Liver (tissue), 9 donors: ENCODE data around the gene GPR15. TPM values are rescaled to one million over a fixed set of nuclear protein-coding genes. Genes with fewer than 3 reads are reported as not detected.

ENCODE experiments used
- DNase-seq: peaks from one replicate; pipeline ENCODE4 v3.0.0-alpha.2; 2017; ENCODE audit warnings: low spot score
- H3K27ac ChIP-seq, 2 donors: one replicate each; pipeline ENCODE4 v1.7.0; 2013; ENCODE audit warnings: inconsistent platforms in 2 of 2, low read length in 2 of 2, control low read depth in 1 of 2, low read depth in 1 of 2, mild to moderate bottlenecking in 1 of 2
- H3K27me3 ChIP-seq, 4 donors: one replicate each; pipeline versions ENCODE4 v1.6.1 to v1.7.0; 2013; ENCODE audit warnings: low read length in 3 of 4, inconsistent platforms in 1 of 4, mild to moderate bottlenecking in 1 of 4, moderate library complexity in 1 of 4; ENCODE audit not compliant: control insufficient read depth in 4 of 4, insufficient read depth in 4 of 4
- H3K36me3 ChIP-seq, 4 donors: one replicate each; pipeline versions ENCODE4 v1.6.1 to v1.7.0; 2013; ENCODE audit warnings: low read length in 3 of 4, mild to moderate bottlenecking in 3 of 4, low read depth in 1 of 4, moderate library complexity in 1 of 4; ENCODE audit not compliant: control insufficient read depth in 4 of 4, insufficient read depth in 3 of 4
- H3K4me1 ChIP-seq, 4 donors: one replicate each; pipeline versions ENCODE4 v1.6.1 to v1.7.0; 2013; ENCODE audit warnings: low read length in 3 of 4, mild to moderate bottlenecking in 3 of 4, moderate library complexity in 1 of 4; ENCODE audit not compliant: control insufficient read depth in 4 of 4, insufficient read depth in 4 of 4
- H3K4me3 ChIP-seq, 3 donors: one replicate each; pipeline versions ENCODE4 v1.6.1 to v1.7.0; 2013; ENCODE audit warnings: low read length in 3 of 3, control low read depth in 1 of 3, low read depth in 1 of 3, mild to moderate bottlenecking in 1 of 3
- H3K9ac ChIP-seq, 2 donors: one replicate each; pipeline ENCODE4 v1.7.0; 2013; ENCODE audit warnings: low read length in 2 of 2, mild to moderate bottlenecking in 2 of 2, moderate library complexity in 2 of 2, control low read depth in 1 of 2, low read depth in 1 of 2
- H3K9me3 ChIP-seq, 4 donors: one replicate each; pipeline versions ENCODE4 v1.6.1 to v1.7.0; 2013; ENCODE audit warnings: low read length in 3 of 4; ENCODE audit not compliant: control insufficient read depth in 4 of 4
- EGR1 ChIP-seq, 2 donors: IDR thresholded peaks; 2 replicates each; pipeline ENCODE4 v1.6.1; 2016 to 2018; ENCODE audit warnings: antibody characterized with exemption in 2 of 2, low read depth in 2 of 2
- FOXA1 ChIP-seq: IDR thresholded peaks from 2 replicates; pipeline ENCODE4 v1.6.1; 2016; ENCODE audit warnings: antibody characterized with exemption
- FOXA2 ChIP-seq: IDR thresholded peaks from 2 replicates; pipeline ENCODE4 v1.6.1; 2016; ENCODE audit warnings: antibody characterized with exemption
- GABPA ChIP-seq, 2 donors: IDR thresholded peaks in 1 of 2; conservative IDR thresholded peaks in 1 of 2; 2 replicates each; pipeline ENCODE4 v1.6.1; 2016; ENCODE audit warnings: antibody characterized with exemption in 2 of 2, mild to moderate bottlenecking in 1 of 2, moderate library complexity in 1 of 2
- HNF4A ChIP-seq, 2 donors: conservative IDR thresholded peaks; 2 replicates each; pipeline ENCODE4 v1.6.1; 2016; ENCODE audit warnings: antibody characterized with exemption in 2 of 2, mild to moderate bottlenecking in 2 of 2
- HNF4G ChIP-seq: IDR thresholded peaks from 2 replicates; pipeline ENCODE4 v1.6.1; 2016; ENCODE audit warnings: antibody characterized with exemption
- JUND ChIP-seq, 2 donors: IDR thresholded peaks; 2 replicates each; pipeline ENCODE4 v1.6.1; 2016; ENCODE audit warnings: antibody characterized with exemption in 2 of 2
- NR2F2 ChIP-seq: IDR thresholded peaks from 2 replicates; pipeline ENCODE4 v1.6.1; 2016; ENCODE audit warnings: antibody characterized with exemption
- RAD21 ChIP-seq, 2 donors: IDR thresholded peaks; 2 replicates each; pipeline ENCODE4 v1.6.1; 2016; ENCODE audit warnings: antibody characterized with exemption in 2 of 2, mild to moderate bottlenecking in 2 of 2
- RXRA ChIP-seq, 2 donors: IDR thresholded peaks; 2 replicates each; pipeline ENCODE4 v1.6.1; 2017 to 2018; ENCODE audit warnings: antibody characterized with exemption in 2 of 2, mild to moderate bottlenecking in 1 of 2
- SP1 ChIP-seq: IDR thresholded peaks from 2 replicates; pipeline ENCODE4 v1.6.1; 2018; ENCODE audit warnings: antibody characterized with exemption, mild to moderate bottlenecking
- TAF1 ChIP-seq: conservative IDR thresholded peaks from 2 replicates; pipeline ENCODE4 v1.6.1; 2016; ENCODE audit warnings: antibody characterized with exemption, mild to moderate bottlenecking
- YY1 ChIP-seq: IDR thresholded peaks from 2 replicates; pipeline ENCODE4 v1.6.1; 2016; ENCODE audit warnings: antibody characterized with exemption, mild to moderate bottlenecking
- WGBS: extraction: QIAGEN DNeasy Blood & Tissue Kit; methylation state at CpG from one replicate; pipeline ENCODE4 v1.1.7; 2013; 5-methylcytosine and 5-hydroxymethylcytosine counted together
- polyA plus RNA-seq, 2 donors: library from polyadenylated mRNA; stranded (reverse) in 1 of 2; unstranded in 1 of 2; fragments of 200-250 nt in 1 of 2; fragments of >200 nt in 1 of 2; fragmentation: Nextera tagmentation in 1 of 2; extraction: Ambion mirVana in 1 of 2; gene quantifications; one replicate each; pipeline versions ENCODE4 v1.2.1 to v1.2.3, GENCODE V29; 2013 to 2015
- total RNA-seq, 2 donors: library from RNA; depleted of rRNA; stranded (reverse); fragments of >200 nt; gene quantifications; one replicate each; pipeline ENCODE4 v1.2.3, GENCODE V29; 2014
- TF ChIP-seq, protein P1 (sequence below): IDR thresholded peaks from 2 replicates; pipeline ENCODE4 v1.6.1; 2016; ENCODE audit warnings: antibody characterized with exemption
- TF ChIP-seq, protein P2 (sequence below): IDR thresholded peaks from 2 replicates; pipeline ENCODE4 v1.6.1; 2016; ENCODE audit warnings: antibody characterized with exemption, mild to moderate bottlenecking
- TF ChIP-seq, protein P3 (sequence below): IDR thresholded peaks from 2 replicates; pipeline ENCODE4 v1.6.1; 2016; ENCODE audit warnings: antibody characterized with exemption
- TF ChIP-seq, protein P4 (sequence below): IDR thresholded peaks from 2 replicates; pipeline ENCODE4 v1.6.1; 2016; ENCODE audit warnings: antibody characterized with exemption
- TF ChIP-seq, protein P5 (sequence below): fragments of 150-350 bp; IDR thresholded peaks from 2 replicates; pipeline ENCODE4 v1.5.1; 2017; ENCODE audit warnings: improper control_type of control experiment, low read depth, low read length; ENCODE audit not compliant: missing input control
- donor health status: healthy.
- donor health status: healthy.
- donor health status: healthy.
- donor health status: healthy.
- donor health status: healthy.

Gene GPR15
- total and polyA plus RNA-seq, 4 donors: 0.08 to 0.10 TPM; not detected in 2

DNA sequence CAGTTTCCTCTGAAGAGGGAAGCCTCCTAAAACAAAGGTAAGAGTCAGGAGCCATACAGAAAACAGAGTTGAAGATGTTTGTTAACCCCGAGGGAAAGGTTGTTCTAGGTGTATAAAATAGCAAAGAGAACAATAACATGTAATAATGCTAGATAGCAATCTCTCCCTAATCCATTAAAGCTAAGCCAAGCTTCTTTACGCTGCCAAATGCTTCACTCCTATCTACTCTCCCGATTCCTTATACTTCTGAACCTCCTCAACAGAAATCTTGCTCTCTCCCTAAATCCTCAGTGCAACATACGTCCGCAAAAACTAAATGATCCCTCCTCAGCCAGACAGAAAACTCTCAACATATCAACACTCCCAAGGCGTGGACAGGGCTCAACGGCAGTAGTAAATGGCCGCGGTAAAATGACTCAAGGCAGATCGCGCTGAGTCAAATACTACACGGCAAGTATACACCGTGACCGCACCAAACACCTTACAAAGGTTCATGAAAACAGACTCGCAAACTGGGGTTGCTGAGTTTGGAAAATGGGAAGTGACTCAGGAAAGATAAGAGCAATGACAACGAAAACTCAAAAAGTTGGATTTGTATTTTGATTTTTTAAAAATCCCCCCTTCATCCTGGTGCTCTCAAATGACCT, 9.8 kb upstream of the GPR15 start:
- Histone ChIP-seq H3K9me3 (no peaks in the 10 kb centered on the region), H3K36me3 (peaks cover 0 to 11% (median 4%) of the 10 kb centered on the region in 4 donors), H3K4me3 (peak overlapping the region; percentile 83 to 88 (median 87)), H3K9ac (peak overlapping the region; percentile 85 to 87), H3K27ac (peak overlapping the region; percentile 89 to 97), H3K4me1 (peaks cover 6 to 16% (median 8%) of the 10 kb centered on the region in 4 donors), H3K27me3 (no peaks in the 10 kb centered on the region)
- TF ChIP-seq, protein P1, sequence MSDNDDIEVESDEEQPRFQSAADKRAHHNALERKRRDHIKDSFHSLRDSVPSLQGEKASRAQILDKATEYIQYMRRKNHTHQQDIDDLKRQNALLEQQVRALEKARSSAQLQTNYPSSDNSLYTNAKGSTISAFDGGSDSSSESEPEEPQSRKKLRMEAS: no peak
- TF ChIP-seq, protein P2, sequence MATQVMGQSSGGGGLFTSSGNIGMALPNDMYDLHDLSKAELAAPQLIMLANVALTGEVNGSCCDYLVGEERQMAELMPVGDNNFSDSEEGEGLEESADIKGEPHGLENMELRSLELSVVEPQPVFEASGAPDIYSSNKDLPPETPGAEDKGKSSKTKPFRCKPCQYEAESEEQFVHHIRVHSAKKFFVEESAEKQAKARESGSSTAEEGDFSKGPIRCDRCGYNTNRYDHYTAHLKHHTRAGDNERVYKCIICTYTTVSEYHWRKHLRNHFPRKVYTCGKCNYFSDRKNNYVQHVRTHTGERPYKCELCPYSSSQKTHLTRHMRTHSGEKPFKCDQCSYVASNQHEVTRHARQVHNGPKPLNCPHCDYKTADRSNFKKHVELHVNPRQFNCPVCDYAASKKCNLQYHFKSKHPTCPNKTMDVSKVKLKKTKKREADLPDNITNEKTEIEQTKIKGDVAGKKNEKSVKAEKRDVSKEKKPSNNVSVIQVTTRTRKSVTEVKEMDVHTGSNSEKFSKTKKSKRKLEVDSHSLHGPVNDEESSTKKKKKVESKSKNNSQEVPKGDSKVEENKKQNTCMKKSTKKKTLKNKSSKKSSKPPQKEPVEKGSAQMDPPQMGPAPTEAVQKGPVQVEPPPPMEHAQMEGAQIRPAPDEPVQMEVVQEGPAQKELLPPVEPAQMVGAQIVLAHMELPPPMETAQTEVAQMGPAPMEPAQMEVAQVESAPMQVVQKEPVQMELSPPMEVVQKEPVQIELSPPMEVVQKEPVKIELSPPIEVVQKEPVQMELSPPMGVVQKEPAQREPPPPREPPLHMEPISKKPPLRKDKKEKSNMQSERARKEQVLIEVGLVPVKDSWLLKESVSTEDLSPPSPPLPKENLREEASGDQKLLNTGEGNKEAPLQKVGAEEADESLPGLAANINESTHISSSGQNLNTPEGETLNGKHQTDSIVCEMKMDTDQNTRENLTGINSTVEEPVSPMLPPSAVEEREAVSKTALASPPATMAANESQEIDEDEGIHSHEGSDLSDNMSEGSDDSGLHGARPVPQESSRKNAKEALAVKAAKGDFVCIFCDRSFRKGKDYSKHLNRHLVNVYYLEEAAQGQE: peak; percentile 93
- TF ChIP-seq YY1: peak; percentile 88
- DNase-seq: peak; percentile 56
- under 1% methylated on average over 16 of the region's 16 CpGs for WGBS

DNA sequence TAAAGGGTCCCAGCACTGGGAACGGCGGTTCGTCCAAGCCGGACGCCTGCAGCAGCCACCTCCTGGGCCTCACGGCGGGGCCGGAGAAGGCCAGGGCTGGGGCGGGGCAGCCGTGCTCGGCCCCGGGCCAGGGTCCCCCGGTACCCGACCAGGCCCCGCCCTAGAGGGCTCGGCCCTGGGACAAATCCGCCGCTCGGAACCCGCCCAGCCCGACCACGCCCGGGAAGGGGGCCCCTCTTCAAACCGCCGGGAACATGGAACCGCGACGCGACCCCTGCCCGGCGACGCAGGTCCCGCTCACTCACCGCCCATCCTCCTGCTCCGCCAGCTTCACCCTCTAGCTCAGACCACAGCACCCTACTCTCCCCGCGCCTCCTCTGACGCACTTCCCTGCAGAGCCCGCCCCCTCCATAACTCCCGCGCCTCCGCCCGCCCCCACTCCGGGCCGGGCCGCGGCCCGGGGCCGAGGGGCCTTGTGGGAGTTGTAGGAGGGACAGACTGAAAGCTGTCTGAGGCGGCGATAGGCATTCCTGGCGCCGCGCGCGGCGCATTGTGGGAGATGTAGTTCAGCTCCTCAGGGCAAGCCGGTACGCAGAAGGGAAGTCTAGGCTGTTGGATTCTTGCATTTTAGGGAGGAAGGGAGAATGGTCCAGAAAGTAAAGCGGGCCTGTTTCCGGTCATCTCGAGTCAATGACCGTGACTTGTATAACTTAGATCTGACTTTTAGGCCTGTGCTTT, 9.1 kb upstream of the GPR15 start, which contains the start of gene CLDND1:
CLDND1 (minus strand) TSS at position 359 of the 738 bp plus-strand sequence. CDS start 1,478 bp downstream, outside the sequence.
- Histone ChIP-seq H3K27me3 (no peaks in the 10 kb centered on the region), H3K27ac (peak within 1 kb of the TSS; percentile 89 to 97), H3K9ac (peak within 1 kb of the TSS; percentile 85 to 87), H3K9me3 (no peaks in the 10 kb centered on the region), H3K36me3 (peaks cover 0 to 8% (median 3%) of the 10 kb centered on the region in 4 donors), H3K4me3 (peak within 1 kb of the TSS; percentile 83 to 88 (median 87)), H3K4me1 (peaks cover 6 to 16% (median 8%) of the 10 kb centered on the region in 4 donors)
- TF ChIP-seq JUND (IDR thresholded peaks at IDR 0.05) (no peak), RXRA (IDR thresholded peaks at IDR 0.05) (peak; percentile 46 to 50), HNF4G (no peak), YY1 (peak; percentile 56), SP1 (peak; percentile 73), EGR1 (IDR thresholded peaks at IDR 0.05; ENCODE audit: low read depth in 2 of 2) (peak; percentile 44 to 45), GABPA (IDR thresholded peaks at IDR 0.05 in 1 of 2, conservative IDR thresholded peaks at IDR 0.05 in 1 of 2) (peak in 1 of 2 donors; percentile 78), TAF1 (no peak), FOXA2 (no peak), HNF4A (conservative IDR thresholded peaks at IDR 0.05) (peak in 1 of 2 donors; percentile 7), RAD21 (IDR thresholded peaks at IDR 0.05) (peak; percentile 20 to 29), NR2F2 (peak; percentile 27), FOXA1 (peak; percentile 29)
- TF ChIP-seq, protein P2: peak; percentile 42
- TF ChIP-seq, protein P3, sequence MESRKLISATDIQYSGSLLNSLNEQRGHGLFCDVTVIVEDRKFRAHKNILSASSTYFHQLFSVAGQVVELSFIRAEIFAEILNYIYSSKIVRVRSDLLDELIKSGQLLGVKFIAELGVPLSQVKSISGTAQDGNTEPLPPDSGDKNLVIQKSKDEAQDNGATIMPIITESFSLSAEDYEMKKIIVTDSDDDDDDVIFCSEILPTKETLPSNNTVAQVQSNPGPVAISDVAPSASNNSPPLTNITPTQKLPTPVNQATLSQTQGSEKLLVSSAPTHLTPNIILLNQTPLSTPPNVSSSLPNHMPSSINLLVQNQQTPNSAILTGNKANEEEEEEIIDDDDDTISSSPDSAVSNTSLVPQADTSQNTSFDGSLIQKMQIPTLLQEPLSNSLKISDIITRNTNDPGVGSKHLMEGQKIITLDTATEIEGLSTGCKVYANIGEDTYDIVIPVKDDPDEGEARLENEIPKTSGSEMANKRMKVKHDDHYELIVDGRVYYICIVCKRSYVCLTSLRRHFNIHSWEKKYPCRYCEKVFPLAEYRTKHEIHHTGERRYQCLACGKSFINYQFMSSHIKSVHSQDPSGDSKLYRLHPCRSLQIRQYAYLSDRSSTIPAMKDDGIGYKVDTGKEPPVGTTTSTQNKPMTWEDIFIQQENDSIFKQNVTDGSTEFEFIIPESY: peak; percentile 16
- TF ChIP-seq, protein P1: no peak
- TF ChIP-seq, protein P4, sequence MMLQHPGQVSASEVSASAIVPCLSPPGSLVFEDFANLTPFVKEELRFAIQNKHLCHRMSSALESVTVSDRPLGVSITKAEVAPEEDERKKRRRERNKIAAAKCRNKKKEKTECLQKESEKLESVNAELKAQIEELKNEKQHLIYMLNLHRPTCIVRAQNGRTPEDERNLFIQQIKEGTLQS: no peak
- TF ChIP-seq, protein P5, sequence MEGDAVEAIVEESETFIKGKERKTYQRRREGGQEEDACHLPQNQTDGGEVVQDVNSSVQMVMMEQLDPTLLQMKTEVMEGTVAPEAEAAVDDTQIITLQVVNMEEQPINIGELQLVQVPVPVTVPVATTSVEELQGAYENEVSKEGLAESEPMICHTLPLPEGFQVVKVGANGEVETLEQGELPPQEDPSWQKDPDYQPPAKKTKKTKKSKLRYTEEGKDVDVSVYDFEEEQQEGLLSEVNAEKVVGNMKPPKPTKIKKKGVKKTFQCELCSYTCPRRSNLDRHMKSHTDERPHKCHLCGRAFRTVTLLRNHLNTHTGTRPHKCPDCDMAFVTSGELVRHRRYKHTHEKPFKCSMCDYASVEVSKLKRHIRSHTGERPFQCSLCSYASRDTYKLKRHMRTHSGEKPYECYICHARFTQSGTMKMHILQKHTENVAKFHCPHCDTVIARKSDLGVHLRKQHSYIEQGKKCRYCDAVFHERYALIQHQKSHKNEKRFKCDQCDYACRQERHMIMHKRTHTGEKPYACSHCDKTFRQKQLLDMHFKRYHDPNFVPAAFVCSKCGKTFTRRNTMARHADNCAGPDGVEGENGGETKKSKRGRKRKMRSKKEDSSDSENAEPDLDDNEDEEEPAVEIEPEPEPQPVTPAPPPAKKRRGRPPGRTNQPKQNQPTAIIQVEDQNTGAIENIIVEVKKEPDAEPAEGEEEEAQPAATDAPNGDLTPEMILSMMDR: no peak
- under 1% methylated on average over 63 of the region's 63 CpGs for WGBS
- peak; percentile 94 for DNase-seq
